MV-4-11 (cell line): ENCODE results near the gene TMEM240.
"Not testable (repeated sequence)": the region's sequence is repeated elsewhere in the genome, so short reads cannot be mapped to it uniquely, and the experiment has no call there.

Experiments
- DNase-seq: peaks from one replicate; lab custom pipeline; 2025; lab: John Stamatoyannopoulos, UW

The TMEM240 gene

GRCh38 chr1:1540818-1541628 is 599 bp upstream of the TMEM240 start:
- no peak for DNase-seq

GRCh38 chr1:1539310-1540089 is 924 bp downstream of the TMEM240 start:
- DNase-seq: no peak

GRCh38 chr1:1538989-1539309 is 1.5 kb downstream of the TMEM240 start:
- no peak for DNase-seq

- no peak for DNase-seq
These were observed 2.1 kb downstream of the TMEM240 start for GRCh38 chr1:1538334-1538733.

DNA sequence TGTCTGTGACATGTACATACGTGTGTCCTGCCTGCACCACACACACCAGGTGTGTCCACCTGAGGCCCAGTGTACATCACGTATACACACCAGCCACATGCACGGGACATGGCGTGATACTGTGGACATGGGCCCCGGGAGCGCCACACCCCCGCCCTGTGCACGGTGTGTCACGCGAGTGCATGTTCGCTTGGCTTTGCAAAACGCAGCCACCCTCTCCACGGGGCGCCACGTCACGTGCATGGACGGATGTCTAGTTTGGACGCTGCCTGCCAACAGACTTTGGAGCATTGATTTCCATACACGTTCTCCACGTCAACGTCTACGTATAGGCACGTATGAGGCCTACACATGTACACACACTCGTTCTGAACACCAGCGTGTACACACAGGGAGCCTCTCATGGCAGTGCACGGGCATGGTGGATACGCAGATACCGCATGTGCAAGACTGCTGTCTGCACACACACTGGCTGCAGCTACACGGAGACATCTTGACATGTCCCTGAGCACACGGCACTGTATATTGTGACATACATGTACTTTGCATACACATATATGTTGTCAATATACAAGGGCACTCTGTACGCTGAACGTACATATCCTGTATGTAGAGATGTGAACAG is 2.7 kb downstream of the TMEM240 start:
- DNase-seq: no peak

DNA sequence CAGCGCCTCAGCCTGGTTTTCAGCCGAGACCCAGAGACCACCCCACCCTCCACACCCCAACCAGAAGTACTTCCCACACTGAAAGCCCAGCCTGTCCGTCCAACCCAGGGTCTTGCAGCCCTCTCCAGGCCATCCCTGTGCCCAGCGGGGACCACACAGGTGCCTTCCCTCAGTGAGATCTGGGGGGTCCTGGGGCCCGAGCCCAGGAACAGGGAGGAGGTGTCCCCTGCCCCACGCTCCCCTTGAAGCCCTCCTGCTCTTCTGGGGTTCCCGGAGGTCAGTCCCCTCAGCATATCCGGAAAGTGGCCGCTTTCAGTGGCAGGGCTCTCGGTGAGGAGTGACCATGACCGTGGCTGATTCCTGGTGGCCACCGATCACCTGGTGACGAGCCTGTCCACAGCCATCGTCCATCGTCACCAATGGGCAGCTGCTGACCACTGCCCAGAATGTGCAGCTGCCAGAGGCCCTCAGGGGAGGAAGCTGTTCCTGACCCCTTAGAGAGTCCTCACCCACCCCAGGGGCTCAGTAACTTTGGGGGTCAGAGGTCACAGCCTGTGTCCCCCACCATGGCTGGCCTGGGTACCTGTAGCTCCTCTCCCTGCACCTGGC is 3.4 kb downstream of the TMEM240 start:
- no peak for DNase-seq

DNA sequence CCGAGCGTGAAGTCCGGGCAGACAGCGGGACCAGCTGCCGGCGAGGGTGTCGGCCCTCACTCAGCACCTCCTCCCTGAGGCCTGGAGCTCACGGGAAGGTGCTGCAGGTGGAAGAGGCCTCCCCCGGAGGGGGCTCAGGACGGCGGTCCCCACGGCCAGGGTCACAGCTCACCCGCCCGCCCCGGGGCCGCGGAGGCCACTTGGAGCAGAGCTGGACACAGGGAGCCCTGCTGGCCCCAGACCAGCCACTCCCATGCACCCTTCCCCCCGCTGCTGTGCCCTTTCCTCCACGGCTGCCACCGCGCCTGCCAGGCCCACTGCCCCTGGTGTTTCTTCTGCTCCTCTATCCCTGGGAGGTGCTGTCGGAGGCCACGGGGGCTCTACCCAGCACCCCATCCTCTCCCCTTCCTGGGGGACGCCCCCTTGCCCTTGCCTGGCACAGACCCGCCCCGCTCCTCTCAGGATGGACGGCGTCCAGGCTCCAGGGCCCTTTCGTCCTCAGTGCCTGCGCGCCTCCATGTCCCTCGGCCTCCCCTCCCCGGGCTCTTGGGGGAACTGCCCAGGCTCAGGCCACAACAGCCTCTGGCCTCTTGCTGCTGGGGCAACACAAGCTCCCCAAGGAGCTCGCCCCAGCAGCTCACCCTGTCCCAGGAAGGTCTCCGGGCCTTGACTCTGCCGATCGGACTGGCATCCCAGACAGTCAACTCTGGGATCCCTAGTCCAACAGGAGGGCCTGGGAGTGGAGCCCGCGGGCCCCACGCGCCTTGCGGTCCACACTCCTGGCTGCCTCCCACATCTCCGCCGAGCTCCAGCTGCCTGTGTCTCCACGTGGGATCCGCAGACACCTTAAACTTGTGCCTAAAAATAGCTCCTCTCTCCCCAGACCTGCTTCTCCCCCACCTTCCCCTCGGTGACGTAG is 4.1 kb downstream of the TMEM240 start:
- DNase-seq: no peak

- DNase-seq: no peak
These were observed 5.0 kb downstream of the TMEM240 start for GRCh38 chr1:1535201-1536018.

- no peak for DNase-seq
These were observed 5.8 kb downstream of the TMEM240 start for GRCh38 chr1:1534401-1535154.

GRCh38 chr1:1533894-1534291 is 6.5 kb downstream of the TMEM240 start:
- not testable (repeated sequence) for DNase-seq

DNA sequence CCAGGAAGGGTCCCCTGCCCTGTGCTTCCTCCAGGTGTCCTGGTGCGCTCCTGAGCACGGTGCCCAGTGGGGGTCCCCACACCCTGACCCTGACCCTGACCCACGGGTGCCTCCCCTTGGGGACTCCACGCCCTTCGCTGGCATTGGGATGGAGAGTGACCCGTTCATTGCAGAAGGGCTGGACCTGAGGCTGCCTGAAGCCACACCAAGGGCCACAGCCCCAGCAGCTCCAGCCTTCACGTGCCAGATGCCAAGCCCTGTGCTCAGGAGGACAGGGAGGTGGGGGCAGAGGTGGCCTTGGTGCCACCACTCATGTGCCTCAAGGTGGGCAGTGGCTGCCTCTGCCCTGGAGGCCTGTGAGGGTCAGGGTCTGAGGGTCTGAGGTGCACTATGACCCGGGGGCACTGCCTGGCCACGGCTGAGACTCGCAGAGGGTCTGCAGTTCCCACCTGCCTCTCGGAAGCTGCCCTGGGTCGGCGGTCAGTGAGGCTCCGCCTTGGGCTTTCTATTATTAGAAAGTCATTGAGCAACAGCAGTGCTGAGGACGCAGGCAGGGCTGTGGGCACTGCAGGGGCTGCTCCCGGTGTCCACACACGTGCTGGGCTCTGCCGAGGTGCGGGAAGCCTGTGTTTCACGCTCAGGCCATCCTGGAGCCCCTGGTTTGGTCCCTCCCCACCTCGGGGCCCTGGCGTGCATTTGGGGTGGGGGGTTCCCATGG is 7.1 kb downstream of the TMEM240 start:
- not testable (repeated sequence) for DNase-seq

- DNase-seq: no peak
These were observed 8.5 kb downstream of the TMEM240 start for GRCh38 chr1:1531947-1532346.

GRCh38 chr1:1529936-1530335 is 10.5 kb downstream of the TMEM240 start:
- no peak for DNase-seq

GRCh38 chr1:1529321-1529720 is 11.1 kb downstream of the TMEM240 start:
- DNase-seq: no peak

DNA sequence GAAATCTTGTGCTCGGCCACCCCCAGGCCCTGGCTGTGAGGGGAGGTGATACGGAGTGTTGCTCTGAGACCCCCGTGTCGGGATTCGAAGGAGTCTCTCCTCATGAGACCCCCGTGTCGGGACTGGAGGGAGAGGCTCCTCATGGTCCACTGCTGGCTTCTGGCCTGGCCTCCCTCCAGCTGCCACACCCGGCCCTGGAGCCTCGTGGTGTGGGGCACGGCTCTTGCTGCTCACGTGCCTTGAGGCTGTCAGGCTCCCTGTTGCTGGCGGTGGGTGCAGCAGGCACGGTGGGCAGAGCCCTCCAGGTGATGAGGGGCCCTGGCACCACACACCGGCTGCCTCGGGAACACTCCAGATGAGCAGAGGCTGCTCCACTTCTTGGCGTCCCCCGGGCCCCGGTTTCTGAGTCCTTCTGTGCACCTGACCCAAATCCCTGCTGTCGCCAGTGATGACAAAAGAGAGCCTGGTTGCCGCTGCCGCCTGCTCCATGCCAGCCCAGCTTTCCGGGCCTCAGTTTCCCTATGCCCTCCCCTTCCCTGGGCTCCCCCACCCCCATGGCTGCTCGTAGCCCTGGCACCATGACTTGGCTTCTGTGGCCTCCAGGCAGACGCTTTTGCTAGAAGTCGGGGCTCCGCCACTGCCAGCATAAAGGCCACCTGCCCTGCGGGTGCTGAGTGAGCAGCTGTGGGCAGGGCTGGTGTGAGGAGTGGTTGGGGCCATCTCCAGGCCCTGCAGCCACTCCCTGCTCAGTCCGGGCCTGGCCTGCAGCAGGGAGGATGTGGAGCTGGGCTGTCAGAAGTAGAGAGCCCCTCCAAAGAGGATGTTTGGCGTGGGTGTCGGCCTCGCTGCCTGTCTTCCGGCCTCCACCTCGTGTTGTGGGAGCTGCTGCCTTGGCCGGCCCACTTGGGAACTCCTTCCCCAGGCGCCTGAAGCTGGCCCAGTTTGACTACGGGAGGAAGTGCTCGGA is 11.8 kb downstream of the TMEM240 start:
- no peak for DNase-seq

DNA sequence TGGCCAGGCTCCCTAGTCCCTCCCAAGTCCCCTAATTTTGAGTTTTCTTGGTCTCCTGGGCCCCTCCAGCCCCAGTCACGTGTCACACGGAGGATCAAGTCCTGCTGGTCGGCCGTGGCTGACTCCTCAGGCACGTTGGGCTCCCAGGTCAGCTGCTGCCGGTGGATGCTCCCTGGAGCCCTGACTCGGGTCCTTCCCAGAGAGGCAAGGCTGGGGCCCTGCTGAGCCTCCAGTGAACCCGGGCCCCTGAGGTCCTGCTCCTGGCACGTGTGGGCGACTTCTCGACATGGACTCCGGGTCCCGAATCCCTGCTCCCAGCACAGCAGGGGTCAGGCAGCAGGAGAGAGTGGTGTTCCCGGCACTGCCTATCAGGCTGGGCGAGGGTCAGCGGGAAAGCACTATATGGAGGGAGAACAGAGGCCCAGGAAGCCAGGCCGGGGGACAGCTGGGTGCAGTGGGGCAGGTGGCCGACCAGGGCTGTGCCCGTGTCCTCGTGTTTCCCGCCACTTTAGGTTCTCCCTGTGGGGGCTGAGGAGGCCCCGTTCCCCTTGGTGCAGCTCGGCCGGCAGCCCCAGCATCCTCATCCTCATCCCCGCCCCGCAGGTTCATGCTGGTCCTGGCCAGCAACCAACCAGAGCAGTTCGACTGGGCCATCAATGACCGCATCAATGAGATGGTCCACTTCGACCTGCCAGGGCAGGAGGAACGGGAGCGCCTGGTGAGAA is 13.2 kb downstream of the TMEM240 start:
- DNase-seq: no peak

- not testable (repeated sequence) for DNase-seq
These were observed 13.9 kb downstream of the TMEM240 start for GRCh38 chr1:1526476-1526875.
